Adrenal gland (tissue), 12 donors: ENCODE data around the gene ERC2. TPM values are rescaled to one million over a fixed set of nuclear protein-coding genes. Genes with fewer than 3 reads are reported as not detected.

ENCODE experiments used
- DNase-seq, 7 donors: peaks; one replicate each; pipeline ENCODE4 v3.0.0-alpha.2; 2019 to 2020
- H3K27ac ChIP-seq, 5 donors: fragments of 200-600 bp; sonication (generic) in 4 of 5; 1 replicate in 3 of 5; 2 replicates in 2 of 5; pipeline versions ENCODE4 v1.5.1 to v1.8.0; 2016 to 2020; ENCODE audit warnings: mild to moderate bottlenecking in 1 of 5
- H3K27me3 ChIP-seq: fragments of 200-600 bp; 2 replicates; pipeline ENCODE4 v1.8.0; 2021
- H3K36me3 ChIP-seq, 2 donors: fragments of 200-600 bp; replicated peaks in 1 of 2; 1 replicate in 1 of 2; 2 replicates in 1 of 2; pipeline versions ENCODE4 v1.5.1 to v1.8.0; 2018 to 2022
- H3K4me1 ChIP-seq, 2 donors: fragments of 200-600 bp; replicated peaks in 1 of 2; 1 replicate in 1 of 2; 2 replicates in 1 of 2; pipeline versions ENCODE4 v1.5.1 to v1.8.0; 2018 to 2021
- H3K4me3 ChIP-seq, 4 donors: fragments of 200-600 bp; sonication (generic) in 3 of 4; one replicate each; pipeline ENCODE4 v1.5.1; 2016 to 2018
- H3K9me3 ChIP-seq, 3 donors: fragments of 200-600 bp; sonication (generic) in 1 of 3; replicated peaks in 1 of 3; 1 replicate in 2 of 3; 2 replicates in 1 of 3; pipeline versions ENCODE4 v1.5.1 to v1.8.0; 2016 to 2021
- CTCF ChIP-seq, 6 experiments: fragments of 450-650 bp in 4 of 6; fragments of 200-600 bp in 2 of 6; sonication (generic) in 1 of 6; IDR thresholded peaks; 1 replicate in 5 of 6; 2 replicates in 1 of 6; pipeline versions ENCODE4 v1.5.1 to v1.8.0; 2016 to 2021; ENCODE audit warnings: antibody characterized with exemption in 6 of 6, mild to moderate bottlenecking in 2 of 6, moderate library complexity in 1 of 6
- POLR2A ChIP-seq, 2 donors: fragments of 450-650 bp; IDR thresholded peaks; one replicate each; pipeline ENCODE4 v1.6.1; 2017; ENCODE audit warnings: antibody characterized with exemption in 2 of 2, mild to moderate bottlenecking in 2 of 2, moderate library complexity in 1 of 2
- WGBS, 4 donors: extraction: QIAGEN DNeasy Blood & Tissue Kit in 2 of 4; methylation state at CpG; one replicate each; pipeline versions ENCODE4 v1.1.5 to v1.1.7; 2013 to 2017; 5-methylcytosine and 5-hydroxymethylcytosine counted together
- intact Hi-C, 2 donors: fragments of 100-400 bp; cut with DNase I; formaldehyde crosslinking; loops; one replicate each; pipeline versions ENCODE4 v1.14.1 to v1.15.0; 2022 to 2023
- polyA plus RNA-seq, 3 donors: library from polyadenylated mRNA; stranded (reverse); fragments of 200-250 nt in 2 of 3; fragments of 350-450 nt in 1 of 3; fragmentation: Illumina TruSeq in 1 of 3; extraction: RNeasy Lipid Tissue Mini Kit (QIAGEN cat#74804) in 1 of 3; gene quantifications; one replicate each; pipeline ENCODE4 v1.2.3, GENCODE V29; 2013 to 2014
- total RNA-seq, 9 donors: library from RNA; depleted of rRNA in 4 of 9; stranded (reverse); fragments of >200 nt in 4 of 9; fragments of 120-200 nt in 1 of 9; fragmentation: NEBNext Ultra II Directional in 1 of 9; extraction: Animal tissue kit (Norgen Biotek cat#: 25700) in 1 of 9; gene quantifications; one replicate each; pipeline versions ENCODE4 v1.1.0 to v1.2.4, GENCODE V29; 2013 to 2023
- donor health status: healthy with polysubstance abuse.
- donor health status: Bipolar disorder and iron deficiency.
- donor health status: DM: yes; HTN: yes; CAD: no.
- donor health status: DM: no; HTN: no; CAD: no.
- donor health status: DM: no; HTN: no; CAD: no.
- donor health status: DM: yes; HTN: yes; CAD: no.

The ERC2 gene
- total and polyA plus RNA-seq, 12 donors: 0.47 to 5.8 (median 1.5) TPM

DNA sequence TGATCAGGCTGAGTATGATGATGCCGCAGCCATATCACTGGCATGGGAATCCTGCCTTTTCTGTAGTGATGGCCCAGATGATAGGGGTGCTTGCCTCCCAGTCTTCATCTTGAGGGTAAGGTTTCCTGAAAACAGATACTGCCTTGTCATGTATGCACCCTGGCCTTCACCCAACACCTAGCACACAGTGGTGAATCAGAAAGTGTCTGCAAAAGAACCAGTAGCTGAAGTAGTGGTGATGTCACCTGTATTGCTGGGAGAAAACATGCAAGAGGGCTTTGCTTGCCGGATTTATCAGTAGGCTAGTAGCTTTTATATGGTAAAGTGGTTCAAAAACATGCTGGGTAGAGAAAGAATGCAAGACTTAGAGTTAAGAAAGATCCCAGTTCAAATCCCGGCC, 561.4 kb downstream of the ERC2 start:
- Histone ChIP-seq H3K27me3 (no peaks in the 10 kb centered on the region), H3K36me3 (no peaks in the 10 kb centered on the region), H3K4me3 (no peak overlapping the region), H3K9me3 (no peaks in the 10 kb centered on the region), H3K27ac (no peak overlapping the region), H3K4me1 (no peaks in the 10 kb centered on the region)
- TF ChIP-seq CTCF (IDR thresholded peaks at IDR 0.05): no peak
- TF ChIP-seq POLR2A (IDR thresholded peaks at IDR 0.05): no peak
- 88 to 96% (median 92%) methylated on average over 3 of the region's 3 CpGs for WGBS, 4 donors
- DNase-seq: peak in 1 of 7 donors; percentile 17
- intact Hi-C loops: no loop called here

DNA sequence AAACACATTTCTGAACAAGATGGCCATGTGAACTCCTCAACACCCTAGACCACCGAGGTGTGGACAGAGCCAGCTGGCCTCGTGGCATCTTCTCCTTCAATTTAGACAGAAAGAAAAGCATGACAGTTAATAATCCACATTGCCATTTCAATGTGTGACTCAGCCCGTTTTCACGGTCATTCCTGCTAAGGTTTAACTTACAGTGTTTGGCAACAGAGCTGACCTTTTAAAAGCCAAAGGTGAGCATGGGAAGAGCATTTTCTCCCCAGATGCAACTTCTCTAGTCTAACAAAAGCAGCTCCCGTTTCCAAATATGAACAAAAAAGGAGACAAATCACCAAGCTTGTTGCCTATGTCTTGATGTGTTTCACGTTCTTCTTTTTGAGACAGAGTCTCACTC, 563.6 kb downstream of the ERC2 start:
- Histone ChIP-seq H3K9me3 (no peaks in the 10 kb centered on the region), H3K4me1 (no peaks in the 10 kb centered on the region), H3K27ac (no peak overlapping the region), H3K4me3 (no peak overlapping the region), H3K27me3 (no peaks in the 10 kb centered on the region), H3K36me3 (no peaks in the 10 kb centered on the region)
- intact Hi-C loops: no loop called here
- no peak for DNase-seq
- TF ChIP-seq CTCF (IDR thresholded peaks at IDR 0.05) (no peak), POLR2A (IDR thresholded peaks at IDR 0.05) (no peak)
- WGBS, 4 donors: 53 to 61% (median 60%) methylated on average over 6 of the region's 6 CpGs

DNA sequence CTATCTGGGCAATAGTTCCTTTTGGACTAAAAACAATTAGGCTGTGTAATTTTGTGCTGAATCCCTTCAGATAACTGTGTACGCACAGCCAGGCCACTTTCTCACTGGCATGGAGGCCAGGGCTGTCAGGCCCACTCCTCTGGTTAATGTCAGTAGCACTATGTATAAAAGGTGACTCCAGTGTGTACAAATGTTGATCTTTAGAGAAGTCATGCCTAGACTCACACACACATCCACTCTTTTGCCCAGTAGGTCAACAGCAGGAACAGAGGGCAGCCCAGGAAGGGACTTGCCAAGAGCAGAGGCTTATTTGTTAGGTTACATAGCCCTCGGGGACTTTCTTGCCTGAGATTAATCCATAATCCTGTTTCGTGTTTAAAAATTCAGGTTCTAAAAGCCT, 564.6 kb downstream of the ERC2 start:
- no peaks in the 10 kb centered on the region for H3K27me3 ChIP-seq
- H3K9me3 ChIP-seq: no peaks in the 10 kb centered on the region
- no peaks in the 10 kb centered on the region for H3K36me3 ChIP-seq
- TF ChIP-seq CTCF (IDR thresholded peaks at IDR 0.05) (no peak), POLR2A (IDR thresholded peaks at IDR 0.05) (no peak)
- H3K4me3 ChIP-seq: no peak overlapping the region
- no peaks in the 10 kb centered on the region for H3K4me1 ChIP-seq
- DNase-seq: no peak
- intact Hi-C loops: no loop called here
- WGBS, 4 donors: 74 to 88% (median 84%) methylated on average over 3 of the region's 3 CpGs
- no peak overlapping the region for H3K27ac ChIP-seq

DNA sequence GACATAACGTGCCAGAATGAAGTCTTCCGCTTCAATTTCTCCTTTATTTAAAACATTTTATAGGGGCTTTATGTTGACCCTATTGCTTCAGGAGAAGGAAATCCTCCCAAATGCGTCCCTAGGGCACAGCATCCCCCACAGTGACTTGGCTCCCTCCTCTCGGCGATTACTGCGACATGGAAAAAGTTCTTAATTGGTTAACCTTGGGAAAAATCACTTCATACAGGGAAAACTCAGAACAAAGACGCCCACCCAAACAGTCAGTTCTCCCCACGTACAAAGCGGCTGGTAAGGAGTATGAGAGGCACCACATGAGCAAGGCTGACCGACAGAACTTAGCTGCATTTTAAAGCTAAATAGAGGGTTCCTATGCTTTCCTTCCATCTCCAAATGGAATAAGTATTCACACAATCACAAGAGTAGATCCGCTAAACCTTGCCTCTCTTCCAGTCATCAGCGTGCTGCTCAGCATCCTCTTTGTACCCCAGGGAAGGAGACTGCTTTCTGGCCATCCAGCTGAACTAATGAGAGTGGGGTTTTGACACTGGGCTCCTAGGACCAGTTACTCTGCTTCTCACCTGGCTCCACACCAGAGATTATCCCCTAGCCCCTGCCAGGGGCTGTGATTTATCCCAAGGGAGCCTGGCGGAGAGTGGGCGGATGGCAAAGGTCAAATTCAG, 565.9 kb downstream of the ERC2 start:
- Histone ChIP-seq H3K36me3 (no peaks in the 10 kb centered on the region), H3K9me3 (no peaks in the 10 kb centered on the region), H3K4me3 (no peak overlapping the region), H3K27me3 (no peaks in the 10 kb centered on the region), H3K4me1 (no peaks in the 10 kb centered on the region), H3K27ac (no peak overlapping the region)
- TF ChIP-seq CTCF (IDR thresholded peaks at IDR 0.05): no peak
- WGBS, 4 donors: 71 to 83% (median 73%) methylated on average over 14 of the region's 14 CpGs
- intact Hi-C loops: no loop called here
- no peak for DNase-seq
